NCI-H748 (cell line): Measurements from ENCODE around the gene CLEC2A.
A peak's percentile ranks its signal among the peaks of the same experiment; 100 is the strongest.

Experiments
- DNase-seq: peaks from one replicate; lab custom pipeline; 2025; ENCODE audit not compliant: unreplicated experiment; lab: John Stamatoyannopoulos, UW

Gene CLEC2A

DNA sequence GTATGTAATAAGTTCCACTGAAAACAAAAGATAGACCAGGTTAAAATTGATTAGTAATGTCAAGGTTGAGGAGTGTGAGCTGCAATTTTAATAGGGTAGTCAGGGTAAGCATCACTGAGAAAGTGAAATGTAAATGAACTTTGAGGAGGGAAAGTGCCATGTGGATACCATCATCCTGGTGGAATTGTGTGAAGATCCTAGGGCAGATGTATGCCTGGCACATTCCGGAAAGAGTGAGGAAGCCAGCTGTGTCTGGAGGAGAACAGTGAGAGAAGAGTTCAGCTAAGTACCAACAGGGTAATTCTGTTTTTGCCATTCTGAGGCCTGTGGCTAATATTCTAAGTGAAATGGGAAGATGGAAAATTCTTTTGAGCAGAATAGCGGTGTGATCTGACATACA lies 2.9 kb upstream of the CLEC2A start:
- DNase-seq: no peak

DNA sequence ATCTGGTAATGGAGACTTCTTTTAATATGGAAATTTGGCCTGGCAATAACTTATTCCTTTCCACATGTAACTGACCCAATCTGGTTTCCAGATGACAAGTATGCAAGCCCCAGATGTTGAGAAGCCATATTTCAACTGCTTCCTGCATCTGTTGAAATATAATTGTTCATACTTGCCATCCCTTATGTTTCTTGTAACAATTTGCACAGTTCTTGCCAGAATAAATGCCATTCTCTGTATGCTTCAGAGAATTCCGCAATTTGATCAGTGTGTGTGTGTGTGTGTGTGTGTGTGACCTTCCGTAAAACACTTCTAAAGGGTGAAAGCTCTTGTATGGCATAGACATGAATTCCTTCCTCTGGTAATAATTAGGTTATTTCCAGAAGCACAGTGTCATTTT lies 1.8 kb upstream of the CLEC2A start:
- no peak for DNase-seq

DNA sequence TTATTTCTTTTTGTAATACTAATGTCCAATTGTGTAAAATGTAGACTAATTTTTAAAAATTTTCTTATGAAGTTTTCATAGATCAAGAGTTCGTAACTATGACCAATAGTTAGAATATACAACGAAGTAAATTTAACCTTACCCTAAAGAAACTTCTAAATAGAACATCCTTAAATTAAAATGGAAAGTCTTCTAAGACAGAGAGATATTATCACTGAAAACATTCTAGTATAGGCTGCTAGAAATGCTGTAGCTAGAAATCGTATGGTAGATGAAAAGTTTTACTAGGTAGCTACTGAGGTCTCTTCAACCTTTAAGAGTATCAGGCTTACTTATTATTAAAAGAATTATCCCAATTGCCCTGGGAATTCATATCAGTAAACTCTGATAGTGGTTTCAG lies 925 bp downstream of the CLEC2A start:
- DNase-seq: no peak

GRCh38 chr12:9928607-9929006 lies 3.6 kb downstream of the CLEC2A start:
- DNase-seq: no peak

DNA sequence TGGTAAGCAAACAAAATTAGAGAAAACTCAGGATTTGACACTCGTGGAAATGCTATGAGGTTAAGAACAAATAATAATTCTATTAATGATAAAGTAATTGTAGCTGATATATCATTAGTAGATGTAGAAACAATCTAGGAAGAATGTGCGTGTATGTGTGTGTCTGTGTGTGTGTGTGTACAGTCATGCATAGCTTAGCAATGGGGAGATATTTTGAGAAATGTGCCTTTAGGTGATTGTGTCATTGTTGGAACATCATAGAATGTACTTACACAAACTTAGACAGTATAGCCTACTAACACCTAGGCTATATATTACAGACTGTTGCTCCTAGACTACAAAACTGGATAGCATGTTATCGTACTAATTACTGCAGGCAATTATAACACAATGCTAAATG lies 5.3 kb downstream of the CLEC2A start:
- no peak for DNase-seq

GRCh38 chr12:9925705-9926393 lies 6.3 kb downstream of the CLEC2A start:
- DNase-seq: peak; percentile 54

- DNase-seq: no peak
Observed at GRCh38 chr12:9922429-9922828, 9.7 kb downstream of the CLEC2A start.

DNA sequence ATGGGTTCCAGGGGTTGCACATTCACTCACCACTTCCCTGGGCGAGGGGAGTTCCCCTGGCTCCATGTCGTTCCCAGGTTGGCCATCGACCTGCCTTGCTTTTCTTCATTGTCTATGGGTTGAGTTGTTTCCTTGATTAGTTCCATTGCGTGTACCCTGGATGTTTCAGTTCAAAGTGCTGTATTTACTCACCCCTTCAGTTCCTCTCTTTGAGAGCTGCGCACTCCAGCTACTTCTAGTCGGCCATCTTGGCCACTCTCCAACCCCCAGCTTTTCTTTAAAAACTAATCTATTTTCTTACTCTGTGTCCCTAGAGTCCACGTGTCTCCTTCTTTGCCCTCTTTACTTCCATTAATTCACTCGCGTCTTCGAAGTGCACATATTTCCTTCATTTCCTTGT lies 11.7 kb downstream of the CLEC2A start:
- DNase-seq: no peak

DNA sequence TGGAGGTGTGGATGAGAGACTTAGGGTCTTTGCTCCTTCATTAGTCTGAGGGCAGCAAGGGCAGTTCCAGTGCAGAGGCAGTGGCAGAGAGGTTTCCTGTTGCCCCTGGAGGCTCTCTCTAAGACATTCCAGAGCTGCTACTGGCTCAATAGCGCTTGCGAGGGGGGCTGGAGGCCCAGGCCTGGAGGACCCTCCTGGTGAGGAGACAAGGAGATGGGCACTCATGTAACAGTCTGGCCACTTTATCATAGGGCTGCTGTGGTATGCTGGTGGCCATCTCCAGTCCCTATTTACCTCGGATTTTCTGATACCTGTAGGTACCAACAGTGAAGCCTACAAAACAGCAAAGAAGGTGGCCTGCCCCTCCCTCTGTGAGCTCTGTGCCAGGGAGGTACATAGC lies 12.7 kb downstream of the CLEC2A start:
- no peak for DNase-seq

DNA sequence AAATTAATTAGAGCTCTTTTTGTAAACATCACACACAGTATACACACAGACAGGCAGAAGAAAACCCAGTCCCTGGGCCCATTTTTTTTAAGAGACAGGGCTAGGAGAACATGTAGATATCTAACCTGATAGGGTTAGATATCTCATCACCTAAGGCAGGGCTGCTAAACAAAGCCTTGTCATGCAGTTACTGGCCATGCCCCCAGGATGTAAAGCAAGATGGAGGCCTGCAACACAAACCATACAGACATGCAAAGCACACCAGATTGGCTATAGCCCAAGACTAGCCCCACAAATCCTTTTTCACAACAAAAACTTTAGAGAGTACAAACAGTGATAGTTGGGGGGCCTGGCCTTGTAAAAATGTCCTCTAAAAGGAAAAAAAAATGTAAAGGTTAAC lies 20.5 kb downstream of the CLEC2A start:
- no peak for DNase-seq

DNA sequence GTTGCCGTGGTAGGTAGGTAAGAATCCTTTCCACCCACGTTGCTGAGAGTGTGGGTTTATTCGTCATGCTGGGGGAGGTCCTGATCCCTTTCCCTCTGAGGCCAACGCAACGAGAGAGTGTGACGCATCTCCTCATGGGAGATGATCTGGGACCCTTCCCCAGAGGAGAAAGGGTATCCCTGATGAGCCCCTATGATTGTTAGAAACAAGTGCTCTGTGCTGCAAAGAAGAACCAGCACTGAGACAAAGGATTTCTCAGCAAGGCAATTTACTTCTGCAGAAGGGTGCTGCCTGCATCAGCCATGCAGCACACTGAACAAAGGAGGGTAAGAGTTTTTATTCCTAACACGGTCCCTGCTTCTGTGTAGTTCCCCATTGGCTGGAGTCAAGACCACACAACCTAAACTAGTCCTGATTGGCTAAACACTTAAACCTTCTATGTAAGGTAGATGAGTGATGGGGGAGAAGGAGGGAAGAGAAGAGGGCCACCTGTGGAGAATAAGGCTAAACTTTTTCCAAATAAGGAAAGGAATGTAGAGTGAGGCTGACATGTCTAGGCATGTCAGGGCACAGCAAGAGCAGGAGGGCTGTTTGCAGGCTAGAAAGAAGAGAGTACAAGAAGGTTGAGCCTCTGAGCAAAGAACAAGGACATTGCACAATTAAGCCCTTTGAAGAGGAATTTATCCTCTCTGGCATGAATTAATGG lies 21.3 kb downstream of the CLEC2A start:
- no peak for DNase-seq

DNA sequence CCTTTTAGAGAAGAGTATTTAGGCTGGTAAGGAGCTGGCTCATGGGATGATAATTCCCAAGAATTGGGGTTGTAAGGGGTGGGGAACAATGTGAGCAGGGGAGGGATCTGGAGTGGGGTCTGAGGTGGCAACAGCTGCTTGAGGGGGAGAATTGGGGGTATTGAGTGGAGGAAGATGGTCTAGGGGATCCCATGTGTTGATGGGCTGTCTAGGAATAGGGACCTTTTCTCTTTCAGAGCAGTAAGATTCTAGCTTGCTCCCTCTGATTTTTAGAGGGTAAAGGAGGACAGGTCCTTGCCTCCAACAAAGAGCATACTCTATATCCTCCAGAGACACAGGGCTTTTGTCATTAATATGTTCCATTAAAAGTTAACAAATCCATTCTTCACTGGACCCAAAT lies 22.4 kb downstream of the CLEC2A start:
- no peak for DNase-seq

DNA sequence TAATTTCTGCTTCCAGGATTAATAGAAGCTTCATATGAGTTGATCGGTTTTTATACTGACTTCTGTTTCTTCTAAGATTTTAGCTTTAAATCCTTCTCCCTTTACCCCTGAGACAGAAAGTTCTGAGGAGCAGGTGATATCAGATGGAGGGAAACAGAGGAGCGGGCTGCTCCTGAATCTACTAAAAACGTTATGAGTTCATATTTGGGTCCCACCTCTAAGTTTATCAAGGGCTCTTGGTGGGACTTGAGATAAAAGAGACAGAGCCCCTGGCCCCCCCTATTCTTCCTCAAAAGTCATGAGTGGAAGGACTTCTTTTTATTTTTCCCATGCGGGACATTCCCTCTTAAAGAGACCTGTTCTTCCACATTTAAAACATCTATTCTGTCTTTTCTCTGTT lies 23.8 kb downstream of the CLEC2A start:
- no peak for DNase-seq

- no peak for DNase-seq
Observed at GRCh38 chr12:9907769-9908168, 24.4 kb downstream of the CLEC2A start.

GRCh38 chr12:9906873-9907272 lies 25.3 kb downstream of the CLEC2A start:
- no peak for DNase-seq

DNA sequence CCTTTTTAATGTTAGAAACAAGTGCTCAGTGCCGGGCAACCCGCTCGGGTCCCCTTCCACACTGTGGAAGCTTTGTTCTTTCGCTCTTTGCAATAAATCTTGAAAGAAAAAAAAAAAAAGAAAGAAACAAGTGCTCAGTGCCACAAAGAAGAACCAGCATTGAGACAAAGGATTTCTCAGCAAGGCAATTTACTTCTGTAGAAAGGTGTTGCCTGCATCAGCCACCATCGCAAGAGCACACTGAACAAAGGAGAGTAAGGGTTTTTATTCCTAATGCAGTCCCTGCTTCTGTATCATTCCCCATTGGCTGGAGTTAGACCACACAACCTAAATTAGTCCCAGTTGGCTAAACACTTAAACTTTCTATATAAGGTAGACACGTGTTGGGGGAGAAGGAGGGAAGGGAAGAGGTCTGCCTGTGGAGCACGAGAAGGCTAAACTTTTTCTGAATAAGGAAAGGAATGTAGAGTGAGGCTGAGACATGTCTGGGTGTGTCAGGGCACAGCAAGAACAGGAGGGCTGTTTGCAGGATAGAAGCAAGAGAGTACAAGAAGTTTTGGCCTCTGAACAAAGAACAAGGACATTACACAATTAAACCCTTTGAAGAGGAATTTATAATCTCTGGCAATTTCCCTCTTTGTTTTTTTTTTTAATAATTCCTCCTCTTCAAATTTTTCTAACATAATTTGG lies 29.5 kb downstream of the CLEC2A start:
- no peak for DNase-seq

- DNase-seq: no peak
Observed at GRCh38 chr12:9900930-9901329, 31.2 kb downstream of the CLEC2A start.

DNA sequence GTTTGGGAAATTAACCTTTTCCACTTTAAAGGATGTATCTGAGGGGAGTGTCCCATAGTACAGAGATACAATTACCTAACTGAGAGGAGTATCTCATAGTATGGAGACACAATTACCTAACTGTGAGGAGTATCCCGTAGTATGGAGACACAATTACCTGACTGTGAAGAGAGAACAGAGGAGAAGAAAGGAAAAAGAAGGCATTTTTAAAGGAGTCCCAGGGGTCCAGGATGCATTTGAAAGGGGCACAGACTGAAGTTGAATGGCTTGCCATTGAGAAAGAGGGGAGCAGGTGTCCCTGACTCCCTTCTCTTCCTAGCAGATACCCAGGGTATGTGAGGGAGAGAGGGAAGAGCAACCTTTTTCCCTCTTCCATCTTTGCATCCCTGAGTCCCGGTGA lies 33.0 kb downstream of the CLEC2A start:
- DNase-seq: no peak

DNA sequence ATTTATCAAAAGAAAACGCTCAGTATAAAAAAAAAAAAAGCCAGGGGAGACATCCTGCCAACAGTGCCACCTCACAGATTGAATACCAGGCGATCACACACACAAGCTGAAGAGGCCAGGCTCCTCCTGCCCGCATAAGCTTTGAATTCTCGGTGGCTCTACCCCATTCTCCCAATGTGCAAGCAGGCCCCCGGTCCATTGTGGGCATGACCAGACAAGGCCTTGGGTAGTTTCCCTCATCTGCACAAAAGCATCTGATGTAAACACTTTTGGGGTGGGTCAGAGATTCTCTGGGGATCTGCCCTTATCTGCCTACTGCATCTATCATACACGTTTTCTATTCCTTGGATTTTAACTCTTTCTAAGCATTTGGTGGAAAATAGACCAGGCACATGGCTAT lies 34.6 kb downstream of the CLEC2A start:
- DNase-seq: no peak

DNA sequence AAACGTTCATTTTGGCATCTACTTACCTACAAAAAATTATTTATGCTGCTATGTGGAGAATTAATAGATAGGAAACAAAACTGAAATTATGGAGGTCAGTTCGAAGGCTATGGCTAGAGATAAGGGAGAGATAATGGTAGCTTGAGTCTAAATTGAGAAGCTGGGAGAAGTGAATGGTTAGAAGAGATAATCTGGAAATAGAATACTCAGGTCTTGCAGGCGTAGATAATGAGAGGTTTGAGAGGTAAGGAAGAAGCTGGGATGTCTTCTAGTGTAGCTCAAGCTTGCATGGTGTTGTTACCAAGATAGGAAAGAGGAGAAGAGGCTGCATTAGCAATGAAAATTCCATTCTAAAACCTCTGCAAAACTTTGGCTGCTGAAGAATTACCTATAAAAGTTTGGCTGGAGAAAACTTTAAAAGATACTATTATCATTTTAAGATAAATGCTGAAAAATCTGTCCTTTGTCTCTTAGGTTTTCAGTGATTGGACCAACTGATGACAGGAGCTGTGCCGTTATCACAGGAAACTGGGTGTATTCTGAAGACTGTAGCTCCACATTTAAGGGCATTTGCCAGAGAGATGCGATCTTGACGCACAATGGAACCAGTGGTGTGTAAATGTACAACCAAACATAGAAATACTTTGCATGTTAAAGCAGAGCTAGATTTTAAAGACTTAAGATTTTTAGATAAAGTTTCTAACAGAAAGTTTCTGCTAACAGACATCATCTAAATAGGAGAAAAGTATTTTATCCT lies 36.8 kb downstream of the CLEC2A start:
- no peak for DNase-seq

DNA sequence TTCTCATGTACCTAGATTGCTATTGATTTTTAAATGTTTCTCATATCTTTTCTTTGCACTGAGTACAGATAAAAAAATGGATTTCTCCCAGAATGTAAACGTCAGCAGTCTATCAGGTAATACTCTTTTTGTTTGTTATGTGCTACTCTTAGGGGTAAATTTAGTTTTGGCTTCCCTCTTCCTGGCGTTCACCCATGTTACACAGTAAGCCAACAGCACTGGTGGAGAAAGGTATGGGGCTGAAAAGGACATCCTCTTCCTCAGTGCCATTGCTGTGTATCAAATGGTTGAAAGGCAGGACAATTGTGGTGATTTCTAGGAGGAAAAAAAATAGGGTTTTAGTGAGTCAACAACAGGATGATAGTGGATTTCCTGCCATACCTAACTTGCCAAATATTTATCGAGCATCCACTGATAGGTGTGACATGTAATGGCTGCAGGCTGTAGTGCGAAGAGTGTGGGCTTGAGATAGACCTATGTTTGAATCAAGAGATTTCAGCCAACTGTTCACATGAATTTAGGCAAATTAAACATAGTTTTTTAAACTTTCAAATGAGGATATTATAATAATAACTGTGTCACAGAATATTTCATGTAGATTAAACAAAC lies 43.4 kb downstream of the CLEC2A start:
- DNase-seq: peak; percentile 70
